HG03432 (cell line): ENCODE results near the gene DSCAML1.
"Not testable (repeated sequence)": the region's sequence is repeated elsewhere in the genome, so short reads cannot be mapped to it uniquely, and the experiment has no call there.

ENCODE experiments used
- ATAC-seq: cut with Tn5 transposase; IDR thresholded peaks from one replicate; pipeline ENCODE4 v1.9.1; 2021; ENCODE audit warnings: mild to moderate bottlenecking, moderate library complexity; ENCODE audit not compliant: unreplicated experiment

Gene DSCAML1

DNA sequence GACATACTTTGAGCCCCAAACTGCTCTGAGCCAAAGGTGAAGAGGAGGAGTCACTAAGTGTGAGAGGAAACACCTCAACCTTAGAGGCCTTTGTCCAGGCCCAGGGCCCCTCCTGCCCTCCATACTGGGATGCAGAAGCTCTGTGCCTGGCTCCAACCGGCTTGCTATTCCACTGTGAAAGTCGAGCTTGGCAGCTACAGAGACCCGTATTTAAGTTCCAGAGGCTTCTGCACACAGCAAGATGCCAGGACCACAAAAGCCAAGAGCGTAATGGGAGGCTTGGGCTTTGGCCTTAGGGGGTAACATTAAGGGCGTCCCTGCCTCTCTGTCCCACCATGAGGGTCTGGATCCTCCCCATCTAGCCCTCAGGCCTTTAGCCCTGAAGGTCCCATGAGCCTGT is 31.9 kb downstream of the DSCAML1 start:
- no peak for ATAC-seq

GRCh38 chr11:117763465-117763864 is 33.6 kb downstream of the DSCAML1 start:
- ATAC-seq, result not testable (repeated sequence)

DNA sequence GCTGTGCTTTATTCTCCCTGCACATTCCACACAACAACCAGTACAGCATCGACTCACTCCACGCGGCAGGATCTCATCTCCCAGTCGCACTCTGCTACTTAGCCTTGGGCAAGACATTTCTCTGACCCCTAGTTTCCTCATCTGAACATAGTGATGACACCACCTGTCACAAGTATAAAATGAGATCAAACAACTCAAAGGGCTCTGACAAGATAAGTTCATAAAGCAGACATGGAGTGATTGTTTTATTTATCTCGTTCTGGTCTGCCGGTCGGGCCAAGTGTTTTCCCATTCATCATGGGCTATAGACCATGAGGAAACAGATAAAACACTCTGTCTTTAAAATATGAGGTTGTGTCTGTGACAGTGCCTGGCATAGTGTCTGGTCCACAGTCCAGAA is 35.0 kb downstream of the DSCAML1 start:
- ATAC-seq, result no peak

DNA sequence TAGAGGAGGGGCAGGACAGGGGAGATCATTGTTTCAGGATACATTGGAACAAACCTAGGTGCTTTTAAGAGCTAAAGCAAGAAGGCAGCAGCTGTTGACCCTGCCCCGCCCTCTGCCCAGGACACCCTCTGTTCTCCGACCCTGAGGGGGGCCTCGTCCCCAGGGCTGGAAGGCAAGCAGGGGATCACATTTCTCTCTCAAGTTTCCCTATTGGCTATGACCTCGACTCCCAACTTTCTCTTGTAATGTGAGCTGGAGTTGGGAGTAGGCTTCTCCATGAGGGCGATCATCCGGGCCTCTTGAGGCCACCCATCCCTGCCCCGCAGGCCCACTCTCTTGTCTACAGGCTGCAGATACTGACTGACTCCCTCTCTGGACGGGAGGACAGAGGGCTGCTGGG is 37.7 kb downstream of the DSCAML1 start:
- ATAC-seq, result no peak

- ATAC-seq, result no peak
Measured at GRCh38 chr11:117754030-117754429, 43.0 kb downstream of the DSCAML1 start.

- no peak for ATAC-seq
Measured at GRCh38 chr11:117752721-117753237, 44.2 kb downstream of the DSCAML1 start.

GRCh38 chr11:117752071-117752470 is 44.9 kb downstream of the DSCAML1 start:
- ATAC-seq, result no peak

DNA sequence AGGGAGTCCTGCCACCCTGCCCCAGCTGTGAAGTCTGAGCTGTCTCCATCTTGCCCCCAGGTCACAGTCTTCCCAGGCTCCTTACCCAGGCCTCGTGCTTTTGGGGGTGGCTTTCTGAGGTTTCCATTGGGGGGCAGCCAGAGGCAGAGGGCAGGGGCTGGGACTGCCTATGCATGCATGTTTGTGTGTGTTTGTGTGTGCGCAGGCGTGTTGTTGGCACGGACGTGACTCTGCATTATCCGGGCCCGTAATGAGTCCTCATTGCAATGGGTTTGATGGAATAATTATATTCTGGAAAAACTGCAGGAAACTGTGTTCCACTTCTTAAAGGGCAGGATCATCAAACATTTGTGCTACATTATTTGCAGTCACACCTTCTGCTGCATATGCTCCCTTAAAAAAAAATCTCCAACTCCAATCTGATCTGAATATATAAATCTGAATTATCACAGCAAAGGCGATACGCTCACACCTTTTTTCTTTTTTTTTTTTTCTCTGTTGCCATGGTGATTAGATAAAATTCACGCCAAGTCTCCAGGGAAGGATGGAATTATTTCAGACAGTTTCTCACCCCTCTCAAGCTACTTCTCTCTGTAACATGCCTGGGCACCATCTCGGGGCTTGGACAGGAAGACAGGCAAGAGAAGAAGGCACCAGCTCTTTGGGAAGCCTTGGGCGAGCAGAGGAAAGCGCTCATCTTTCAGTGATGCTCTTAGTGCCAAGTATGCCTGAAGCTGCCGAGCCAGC is 45.9 kb downstream of the DSCAML1 start:
- no peak for ATAC-seq

DNA sequence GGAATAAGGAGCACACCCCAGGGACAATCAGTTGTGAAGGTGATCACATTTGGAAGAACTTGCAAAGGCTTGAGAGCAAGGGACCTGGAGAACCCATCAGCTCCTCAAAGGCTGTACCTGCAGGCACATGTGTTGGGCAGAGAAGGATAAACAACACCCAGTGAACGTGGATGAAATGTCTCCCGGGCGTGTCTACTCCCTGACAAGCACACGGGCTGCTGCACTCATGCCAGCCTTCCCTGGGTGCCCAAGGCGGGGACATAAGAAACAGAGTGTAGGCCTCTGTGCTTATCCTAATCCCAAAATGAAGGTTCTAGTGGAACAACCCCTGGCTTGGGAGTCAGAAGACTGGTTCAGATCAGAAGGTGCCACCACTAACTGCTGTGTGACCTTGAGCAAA is 46.7 kb downstream of the DSCAML1 start:
- ATAC-seq, result no peak

- ATAC-seq, result no peak
Measured at GRCh38 chr11:117749541-117749910, 47.5 kb downstream of the DSCAML1 start.

- no peak for ATAC-seq
Measured at GRCh38 chr11:117748771-117749540, 48.1 kb downstream of the DSCAML1 start.

GRCh38 chr11:117747892-117748291 is 49.1 kb downstream of the DSCAML1 start:
- no peak for ATAC-seq

DNA sequence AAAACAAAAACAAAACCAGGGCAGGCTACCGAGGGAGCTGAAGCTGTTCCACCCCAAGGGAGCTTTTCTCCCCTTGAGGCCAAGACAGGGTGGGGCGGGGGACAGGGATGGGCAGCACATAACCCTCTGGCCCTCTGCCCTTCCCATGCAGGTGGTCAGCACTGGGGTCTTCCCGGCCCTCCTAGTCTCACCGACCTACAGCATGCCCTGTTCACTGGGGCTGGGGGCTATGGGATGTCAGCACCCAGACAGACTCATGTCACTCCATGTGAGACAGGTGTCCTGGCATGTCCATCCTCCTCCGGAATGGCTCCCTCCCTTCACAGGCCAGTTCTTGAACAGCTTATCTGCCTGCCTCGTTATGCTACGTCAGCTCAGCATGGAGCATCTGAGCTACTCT is 51.7 kb downstream of the DSCAML1 start:
- no peak for ATAC-seq

DNA sequence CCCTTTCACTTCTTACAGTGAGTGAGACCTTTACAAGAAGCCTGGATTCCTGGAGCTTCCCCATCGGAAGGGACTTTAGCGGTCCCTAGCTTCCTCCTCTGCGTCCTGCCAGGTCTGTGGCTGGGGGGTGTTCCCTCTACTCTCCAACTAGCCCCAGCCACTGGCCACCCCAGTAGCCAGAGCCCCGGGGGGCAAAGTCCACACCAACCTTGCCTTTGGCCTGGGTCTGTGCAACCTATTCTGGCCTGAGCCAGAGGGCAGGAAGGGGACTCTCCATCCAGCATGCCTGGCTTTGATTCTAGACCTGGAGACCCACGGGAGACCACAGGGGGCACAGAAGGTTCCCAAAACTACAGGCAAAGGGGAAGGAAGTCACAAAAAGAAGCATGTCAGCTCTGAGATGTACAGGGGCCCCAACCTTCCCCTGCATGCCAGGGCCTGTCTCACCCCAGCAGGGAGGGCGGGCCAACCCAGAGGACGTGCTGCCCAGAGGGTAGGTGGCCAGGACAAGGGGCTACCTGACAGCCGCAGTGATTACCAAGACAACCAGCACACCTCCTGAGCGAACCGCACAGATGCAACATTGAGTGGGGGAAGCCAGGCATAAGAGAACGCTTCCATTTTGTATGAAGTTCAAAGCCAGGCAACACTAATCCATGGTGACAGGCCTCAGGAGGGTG is 52.4 kb downstream of the DSCAML1 start:
- ATAC-seq, result no peak

DNA sequence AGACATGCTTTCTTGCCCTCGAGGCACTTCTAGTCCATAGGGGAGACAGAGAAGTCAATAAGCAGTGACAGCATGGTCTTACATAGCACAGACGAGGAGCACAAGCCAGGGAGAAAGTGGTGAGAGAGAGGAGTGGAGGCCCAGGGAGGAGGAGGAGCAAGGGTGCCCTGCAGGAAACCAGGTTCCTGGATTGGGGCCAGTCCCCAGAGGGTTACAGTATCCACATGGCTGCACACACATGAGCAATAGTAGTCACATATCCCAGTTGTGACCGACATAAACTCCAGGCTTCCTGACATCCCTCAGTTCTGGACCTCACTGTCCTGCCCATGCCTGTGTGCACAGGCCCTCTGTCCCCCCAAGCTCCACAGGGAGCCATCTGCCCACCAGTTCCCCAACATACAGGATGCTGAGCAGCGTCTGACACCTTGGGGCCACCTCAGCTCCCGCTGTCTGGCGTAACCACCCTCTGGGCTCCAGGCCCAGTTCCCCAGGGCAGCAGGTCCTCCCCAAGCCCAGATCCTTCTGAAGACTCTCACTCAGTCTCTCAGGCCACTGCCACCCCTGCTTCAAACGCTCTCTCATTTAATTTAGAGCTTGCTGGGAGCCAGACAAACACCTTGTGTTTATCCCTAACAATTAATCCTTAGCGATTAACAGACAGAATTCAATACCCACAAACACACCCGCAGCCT is 53.7 kb downstream of the DSCAML1 start:
- no peak for ATAC-seq

GRCh38 chr11:117738246-117738957 is 58.6 kb downstream of the DSCAML1 start:
- ATAC-seq, result no peak

DNA sequence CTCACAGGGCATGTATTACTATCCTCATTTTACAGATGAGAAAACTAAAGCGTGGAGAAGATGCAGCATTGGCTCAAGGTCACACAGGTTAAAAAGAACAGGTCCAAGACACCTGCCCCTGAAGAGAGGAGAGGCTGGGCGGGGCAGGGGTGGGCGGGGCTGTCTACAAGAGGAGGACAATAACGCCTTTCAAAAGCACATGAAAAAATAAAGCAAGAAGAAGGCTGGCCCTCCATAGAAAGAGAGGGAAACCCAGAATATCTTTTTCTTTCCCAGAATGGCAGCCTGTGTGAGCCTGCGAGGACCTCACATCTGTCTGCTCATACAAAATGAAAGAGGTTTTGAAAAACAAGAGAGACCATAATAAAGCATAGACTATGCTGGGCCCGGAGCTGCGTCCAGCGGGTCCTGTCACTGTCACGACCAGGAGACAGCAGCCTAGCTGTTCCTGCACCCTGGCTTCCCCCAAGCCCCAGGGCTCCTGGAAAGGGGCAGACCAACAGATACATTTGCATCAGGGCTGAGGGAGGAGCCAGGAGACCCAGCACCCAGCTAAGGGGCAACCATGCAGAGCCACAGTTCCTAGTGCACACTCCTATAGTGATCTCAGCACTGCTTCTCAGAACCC is 61.6 kb downstream of the DSCAML1 start:
- ATAC-seq, result no peak

DNA sequence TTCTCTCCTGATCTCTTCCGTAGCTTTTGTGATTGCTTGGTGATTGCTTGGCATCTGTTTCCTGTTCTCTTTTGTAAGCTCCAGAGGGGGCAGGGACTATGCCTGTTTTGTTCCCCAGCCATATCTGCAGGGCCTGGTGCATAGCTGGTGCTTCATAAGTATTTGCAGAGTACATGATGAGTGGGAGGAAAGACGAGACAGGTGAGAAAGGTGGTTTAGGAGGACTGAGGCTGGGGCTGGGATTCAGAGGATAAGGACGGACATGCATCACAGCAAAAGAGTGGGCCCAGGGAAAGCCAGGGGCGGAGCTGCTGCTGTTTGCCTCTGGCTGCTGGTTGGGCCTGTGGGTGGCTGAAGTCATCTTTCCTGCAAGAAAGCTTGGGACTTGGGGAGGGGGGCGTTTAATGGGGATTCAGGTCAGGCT is 62.4 kb downstream of the DSCAML1 start:
- no peak for ATAC-seq

- no peak for ATAC-seq
Measured at GRCh38 chr11:117733316-117733715, 63.7 kb downstream of the DSCAML1 start.

DNA sequence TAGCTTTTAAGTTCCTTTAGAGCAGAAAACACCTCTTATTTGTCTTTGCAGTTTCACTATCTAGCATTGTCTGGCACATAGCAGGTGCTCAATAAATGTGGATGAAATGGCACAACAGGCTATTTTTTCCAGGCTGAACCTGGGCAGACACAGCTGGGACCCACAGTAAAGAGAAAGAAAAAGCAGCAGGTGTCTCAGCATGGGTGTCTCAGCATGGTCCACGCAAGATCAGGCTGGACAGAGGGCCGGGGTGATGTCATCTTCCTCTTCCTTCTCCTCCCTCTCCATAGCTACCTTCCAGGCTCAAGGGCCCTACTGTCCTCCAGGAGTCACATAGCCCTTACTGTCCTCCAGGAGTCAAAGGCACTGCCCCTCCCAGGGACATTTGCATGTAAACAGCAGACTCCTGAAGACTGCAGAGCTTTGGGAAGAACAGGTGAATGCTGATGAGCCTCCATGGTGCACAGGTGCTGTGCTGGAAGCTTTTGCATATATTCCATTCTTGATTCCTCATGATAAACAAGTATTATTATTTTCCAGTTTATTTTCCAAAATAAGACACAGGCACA is 65.2 kb downstream of the DSCAML1 start:
- no peak for ATAC-seq
